HG02623 (cell line): Measurements from ENCODE around the gene KIF26A.

ENCODE experiments used
- ATAC-seq: cut with Tn5 transposase; IDR thresholded peaks from one replicate; pipeline ENCODE4 v1.9.1; 2021; ENCODE audit warnings: moderate library complexity; ENCODE audit not compliant: unreplicated experiment

The KIF26A gene

DNA sequence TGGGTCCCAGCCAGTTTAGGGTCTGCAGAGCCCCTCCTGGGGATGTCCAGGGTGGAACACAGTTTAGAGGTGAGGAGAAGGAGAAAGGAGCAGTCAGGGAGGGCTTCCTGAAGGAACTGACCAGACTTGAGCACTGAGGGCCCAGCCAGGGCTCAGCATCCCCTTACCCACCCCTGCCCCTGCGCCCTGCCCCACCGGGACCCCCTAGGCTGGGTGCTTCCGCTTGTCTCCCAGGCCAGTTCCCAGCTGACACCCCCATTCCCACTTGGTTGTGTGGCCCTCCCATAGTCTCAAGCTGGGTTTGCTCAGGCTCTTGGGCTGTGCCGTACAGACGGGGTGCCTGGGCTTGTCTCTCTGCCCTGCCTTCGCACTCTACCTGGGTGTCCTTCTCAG is 26.3 kb upstream of the KIF26A start:
- no peak for ATAC-seq

DNA sequence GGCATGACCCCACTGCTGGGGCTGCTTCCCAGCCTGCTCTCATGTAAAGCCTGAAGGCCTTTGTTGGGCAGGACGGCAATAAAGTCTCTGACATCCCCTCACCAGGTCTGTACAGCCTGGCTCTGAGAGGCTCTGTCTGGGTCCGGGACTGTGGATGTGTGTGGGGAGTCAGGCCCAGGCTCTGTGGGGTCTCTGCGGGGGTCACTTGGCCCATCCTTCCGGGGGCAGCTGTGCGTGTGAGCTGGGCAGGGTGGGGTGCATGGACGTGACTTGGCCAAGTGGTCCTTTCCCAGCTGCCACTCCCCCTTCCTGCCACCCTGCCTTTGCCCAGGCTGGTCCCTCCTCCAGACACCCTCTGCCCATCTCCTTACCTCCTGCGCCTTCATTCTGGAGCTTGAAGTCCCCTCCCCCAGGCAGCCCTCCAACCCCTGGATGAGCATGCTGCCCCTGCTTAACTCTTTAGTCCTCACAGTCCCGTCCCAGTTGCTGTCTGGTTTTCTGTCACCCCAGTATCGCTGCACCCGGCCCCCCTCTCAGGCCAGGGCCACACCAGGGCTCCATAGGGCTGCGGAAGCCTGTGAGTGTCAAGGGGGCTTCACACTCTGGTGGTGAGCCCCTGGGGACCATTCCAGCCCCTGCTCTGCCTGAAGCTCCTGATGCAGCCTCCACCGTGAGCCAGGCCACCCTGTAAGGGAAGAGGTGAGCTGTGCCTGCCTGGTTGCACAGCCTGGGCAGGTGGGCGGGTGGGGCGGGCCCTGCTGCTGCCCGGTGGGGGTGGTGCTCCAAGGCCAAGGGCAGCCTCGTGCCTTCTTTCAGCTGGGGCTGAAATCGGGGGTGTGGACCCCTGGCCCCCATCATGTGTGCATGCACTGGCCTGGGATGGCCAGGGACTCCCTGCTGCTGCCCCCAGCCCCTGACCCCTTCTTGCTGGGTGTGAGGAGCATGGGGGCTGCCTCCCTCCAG is 25.5 kb upstream of the KIF26A start:
- ATAC-seq: no peak

DNA sequence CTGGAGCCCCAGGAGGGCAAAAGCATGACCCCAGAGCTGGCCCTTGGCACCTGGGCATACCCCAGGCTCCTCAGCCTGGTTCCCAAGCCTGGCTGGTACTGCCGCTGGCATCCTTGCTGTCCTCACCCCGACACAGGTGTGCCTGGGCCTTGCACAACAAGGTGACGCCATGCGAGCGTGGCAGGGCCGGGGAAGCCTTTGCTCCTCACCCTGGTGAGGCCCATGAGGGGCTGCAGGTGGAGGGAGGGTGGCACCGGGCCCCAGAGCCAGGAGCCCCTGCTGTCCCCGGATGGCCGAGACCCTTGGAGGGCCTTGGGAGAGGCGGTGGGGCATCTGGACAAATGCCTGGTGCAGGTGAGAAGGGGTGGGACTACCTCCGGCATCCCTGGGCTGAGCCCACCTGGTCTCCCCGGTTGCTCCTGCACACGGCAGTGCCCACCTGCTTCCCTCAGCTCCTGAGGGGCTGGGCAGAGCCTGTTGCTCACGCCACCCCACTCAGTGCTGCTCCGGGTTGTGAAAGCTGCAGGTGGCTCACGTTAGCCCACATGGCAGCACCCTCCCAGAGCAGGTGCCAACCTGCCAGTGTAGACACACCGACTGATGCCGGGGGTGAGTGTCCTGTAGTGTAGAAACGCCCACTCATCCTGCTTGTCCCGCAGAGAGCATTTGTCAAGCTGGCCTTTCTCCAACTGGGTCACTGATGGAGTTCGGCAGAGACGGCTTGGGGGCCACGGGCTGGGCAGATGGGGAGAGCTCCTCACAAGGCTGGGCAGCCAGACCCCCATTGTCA is 24.6 kb upstream of the KIF26A start:
- no peak for ATAC-seq

DNA sequence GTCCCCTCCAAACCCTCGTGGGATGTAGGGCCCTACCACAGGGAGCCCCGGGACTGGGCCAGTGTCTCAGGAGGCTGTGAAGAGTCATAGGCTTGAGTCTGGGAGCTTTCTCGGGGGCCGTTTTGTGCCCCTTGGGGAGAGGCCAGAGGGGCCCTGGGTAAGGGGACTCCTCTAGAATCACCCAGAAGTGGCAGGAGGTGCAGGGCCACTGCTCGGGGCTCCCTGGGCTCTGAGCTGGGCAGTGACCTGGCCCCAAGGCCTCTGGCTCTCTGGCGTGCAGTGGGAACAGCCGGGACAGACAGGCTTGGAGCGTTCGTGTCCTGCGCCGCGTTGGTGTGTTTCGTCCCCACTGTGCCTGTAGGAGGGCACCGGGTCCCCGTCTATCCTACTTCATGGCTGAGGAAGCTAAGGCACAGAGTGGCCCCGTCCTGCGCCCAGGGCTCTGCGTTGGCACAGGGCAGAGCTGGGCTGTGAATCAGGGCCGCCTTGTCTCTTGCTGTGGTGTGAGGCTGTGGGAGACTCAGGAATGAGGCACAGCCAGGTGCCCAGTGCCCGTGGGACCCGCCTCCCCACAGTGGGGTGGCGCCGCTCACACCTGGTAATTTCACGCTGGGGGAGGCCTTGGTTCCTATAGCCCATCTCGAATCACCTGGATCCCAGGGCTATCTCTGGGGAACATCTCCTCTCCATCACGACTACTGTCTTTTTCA is 23.8 kb upstream of the KIF26A start:
- ATAC-seq: no peak

DNA sequence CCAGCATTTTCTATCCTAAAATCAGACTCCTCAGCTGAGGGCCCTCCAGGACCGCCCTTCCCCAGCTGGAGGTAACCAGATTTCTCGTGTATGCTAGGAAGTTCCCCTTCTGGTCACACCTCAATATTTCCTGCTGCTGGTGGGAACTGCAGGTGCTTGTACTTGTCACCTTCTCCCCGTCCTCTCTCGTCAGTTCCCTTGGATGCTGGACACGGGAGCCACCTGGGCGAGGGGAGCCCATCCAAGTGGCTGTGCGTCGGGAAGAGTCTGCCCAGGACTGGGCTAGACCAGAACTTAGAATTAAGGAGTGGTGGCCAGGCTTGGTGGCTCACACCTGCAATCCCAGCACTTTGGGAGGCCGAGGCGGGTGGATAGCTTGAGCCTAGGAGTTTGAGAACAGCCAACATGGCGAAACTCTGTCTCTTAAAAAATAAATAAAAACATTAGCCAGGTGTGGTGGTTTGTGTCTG is 23.2 kb upstream of the KIF26A start:
- no peak for ATAC-seq

DNA sequence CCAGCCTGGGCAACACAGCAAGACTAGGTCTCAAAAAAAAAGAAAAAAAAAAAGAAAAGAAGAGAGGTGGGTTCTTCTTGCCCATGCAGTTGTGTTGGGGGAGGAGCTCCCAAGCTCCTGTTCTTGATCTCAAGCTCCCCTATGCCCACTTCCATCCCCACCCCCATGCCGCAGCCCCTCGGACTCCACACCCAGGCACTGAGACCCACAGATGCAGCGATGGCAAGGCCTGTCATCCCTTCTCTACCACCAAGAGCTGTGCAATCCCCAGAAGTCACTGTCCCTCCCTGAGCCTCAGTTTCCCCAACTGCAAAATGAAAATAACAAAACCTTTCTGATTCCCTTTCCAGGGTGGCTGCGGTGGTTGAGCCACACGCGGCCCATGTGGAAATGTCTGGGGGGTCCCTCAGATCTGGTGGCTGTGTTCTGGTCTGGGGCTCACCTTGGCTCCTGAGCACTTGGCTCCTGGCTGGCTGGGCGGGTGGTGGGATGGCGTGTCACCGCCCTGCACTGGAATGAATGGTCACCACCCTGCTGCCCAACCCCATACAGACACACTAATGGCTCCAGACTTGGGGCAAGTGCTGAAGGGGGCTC is 22.6 kb upstream of the KIF26A start:
- ATAC-seq: no peak

DNA sequence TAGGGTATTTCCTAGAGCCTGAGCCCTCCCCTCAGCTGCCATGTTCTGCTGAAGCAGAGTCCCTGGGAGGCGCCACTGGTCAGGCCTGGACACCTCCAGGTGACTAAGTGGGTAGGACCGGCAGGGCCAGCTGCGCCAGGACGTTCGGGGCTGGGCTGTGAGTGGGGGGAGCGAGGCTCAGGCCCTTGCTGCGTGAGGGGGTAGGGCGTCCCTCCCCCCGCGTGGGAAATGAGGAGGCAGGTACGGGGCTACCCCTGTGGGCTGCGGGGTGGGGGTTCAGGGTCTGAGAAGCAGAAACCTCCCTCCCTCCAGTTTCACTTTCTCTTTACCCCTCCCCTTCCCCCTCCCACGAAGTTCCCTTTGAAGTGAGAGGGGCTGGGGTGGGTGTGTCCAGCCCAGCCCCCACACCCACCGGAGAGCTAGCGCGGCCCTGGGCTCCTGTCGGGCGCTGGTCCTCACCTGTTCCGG is 22.1 kb upstream of the KIF26A start:
- ATAC-seq: no peak

DNA sequence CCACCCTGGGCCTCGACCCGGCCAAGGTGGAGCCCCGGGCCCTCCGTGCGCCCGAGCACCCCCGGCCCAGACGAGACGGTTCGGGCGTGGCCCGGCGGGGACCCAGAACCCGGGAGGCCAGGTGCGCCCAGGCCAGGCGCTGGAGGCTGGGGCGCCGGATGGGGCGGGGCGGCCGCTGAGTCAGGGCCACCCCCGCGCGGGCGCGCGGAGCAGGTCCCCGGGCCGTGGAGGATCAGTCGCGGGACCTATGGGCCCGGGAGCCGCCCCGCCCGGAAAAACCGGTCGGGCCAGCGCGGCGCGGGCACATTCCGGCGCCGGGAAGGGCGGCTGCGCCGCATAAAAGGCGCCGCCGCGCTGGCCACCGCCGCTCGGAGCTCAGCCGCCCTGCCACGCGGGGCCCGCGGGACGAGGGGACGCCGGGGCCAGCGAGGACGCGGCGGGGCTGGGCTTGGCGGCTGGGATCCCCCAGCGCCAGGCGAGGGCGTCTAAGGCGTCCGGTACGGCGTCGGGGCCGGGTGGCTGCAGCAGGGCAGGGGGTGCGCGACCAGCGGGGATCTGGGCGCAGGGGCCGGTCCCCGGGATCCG is 21.5 kb upstream of the KIF26A start:
- no peak for ATAC-seq

DNA sequence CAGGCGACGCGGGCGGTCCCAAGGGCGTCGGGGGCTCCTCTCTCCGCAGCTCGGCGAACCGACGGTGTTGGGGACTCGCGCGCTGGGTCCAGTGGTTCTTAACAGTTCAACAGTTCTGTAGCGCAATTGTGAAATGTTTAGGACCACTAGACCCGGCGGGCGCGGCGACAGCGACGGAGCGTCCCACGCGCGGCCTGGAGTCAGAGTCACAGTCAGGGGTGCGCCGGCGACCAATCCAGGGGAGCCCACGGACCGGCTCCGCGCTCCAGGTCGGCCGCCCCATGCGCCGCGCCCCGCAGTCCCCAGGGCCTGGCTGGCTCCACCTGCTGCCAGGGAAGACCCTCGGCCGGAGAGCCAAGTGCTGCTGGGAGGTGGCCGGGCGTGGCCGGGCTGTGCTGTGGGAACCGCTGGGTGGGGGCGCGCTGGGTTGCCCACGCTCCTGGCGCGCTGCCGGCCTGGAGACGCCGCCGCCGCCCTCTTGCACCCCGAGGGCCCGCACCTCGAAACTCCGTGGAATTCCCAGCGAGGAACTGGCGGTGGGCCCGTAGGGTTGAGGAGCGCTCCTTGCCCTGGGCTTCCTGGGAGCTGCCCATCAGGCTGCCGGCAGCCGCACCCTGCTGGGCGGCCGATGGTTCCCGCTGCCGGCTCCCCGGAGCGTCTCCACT is 20.9 kb upstream of the KIF26A start:
- no peak for ATAC-seq

DNA sequence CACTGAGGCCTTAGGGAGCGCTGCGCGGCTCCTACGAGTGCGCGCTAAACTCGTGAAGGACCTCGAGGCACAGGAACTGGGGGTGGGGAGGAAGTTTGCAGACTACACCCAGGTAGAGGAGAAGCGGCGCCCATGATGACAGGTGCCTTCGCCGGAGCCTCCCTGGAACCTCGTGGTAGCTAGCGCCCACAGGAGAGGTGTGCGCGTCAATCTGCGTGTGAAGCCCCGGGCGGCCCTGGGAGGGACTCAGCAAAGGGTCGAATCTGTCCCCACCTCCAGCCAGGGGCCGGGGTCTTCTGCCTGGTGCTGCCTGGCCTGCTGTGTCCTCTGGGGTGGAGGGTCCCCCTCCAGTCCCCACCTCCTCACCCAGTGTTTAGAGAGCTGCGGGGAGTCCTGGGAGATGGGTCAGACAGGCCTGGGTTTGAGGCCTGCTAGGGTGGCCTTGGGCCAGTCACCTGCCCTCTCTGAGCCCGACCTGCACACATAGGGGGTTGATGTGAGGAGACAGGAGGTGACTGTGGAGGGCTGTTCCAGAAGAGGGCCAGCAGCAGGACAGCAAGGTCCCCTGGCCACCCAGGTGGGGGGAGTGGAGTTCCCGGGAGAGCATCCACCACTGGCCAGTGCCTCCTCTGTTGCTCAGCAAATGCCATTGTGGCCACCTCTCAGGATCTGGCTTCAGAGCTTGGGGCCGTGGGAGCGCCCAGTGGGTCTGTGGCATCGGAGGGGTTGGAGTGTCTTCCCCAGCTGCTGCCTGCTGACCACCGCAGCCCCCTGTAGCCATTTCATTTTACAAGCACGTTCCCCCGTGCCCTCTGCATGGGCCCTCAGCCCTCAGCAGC is 20.2 kb upstream of the KIF26A start:
- ATAC-seq: no peak

DNA sequence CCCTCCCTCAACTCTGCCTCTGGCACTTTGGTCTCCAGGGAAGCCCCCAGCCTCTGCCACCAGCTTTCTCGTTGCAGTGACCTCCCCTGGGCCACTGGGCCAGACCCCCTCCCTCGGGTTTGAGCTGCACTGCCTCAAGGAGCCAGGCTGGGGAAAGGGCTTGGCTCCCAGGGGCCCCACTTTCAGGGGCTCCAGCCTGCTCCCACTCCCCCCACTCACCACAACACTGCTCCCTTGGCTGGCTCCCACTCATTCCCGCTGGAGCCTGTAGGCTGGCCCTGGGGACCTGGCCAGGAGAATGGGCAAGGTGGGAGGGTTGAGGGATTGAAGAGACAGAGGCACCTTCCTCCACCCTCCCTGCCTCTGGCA is 19.3 kb upstream of the KIF26A start:
- ATAC-seq: no peak

DNA sequence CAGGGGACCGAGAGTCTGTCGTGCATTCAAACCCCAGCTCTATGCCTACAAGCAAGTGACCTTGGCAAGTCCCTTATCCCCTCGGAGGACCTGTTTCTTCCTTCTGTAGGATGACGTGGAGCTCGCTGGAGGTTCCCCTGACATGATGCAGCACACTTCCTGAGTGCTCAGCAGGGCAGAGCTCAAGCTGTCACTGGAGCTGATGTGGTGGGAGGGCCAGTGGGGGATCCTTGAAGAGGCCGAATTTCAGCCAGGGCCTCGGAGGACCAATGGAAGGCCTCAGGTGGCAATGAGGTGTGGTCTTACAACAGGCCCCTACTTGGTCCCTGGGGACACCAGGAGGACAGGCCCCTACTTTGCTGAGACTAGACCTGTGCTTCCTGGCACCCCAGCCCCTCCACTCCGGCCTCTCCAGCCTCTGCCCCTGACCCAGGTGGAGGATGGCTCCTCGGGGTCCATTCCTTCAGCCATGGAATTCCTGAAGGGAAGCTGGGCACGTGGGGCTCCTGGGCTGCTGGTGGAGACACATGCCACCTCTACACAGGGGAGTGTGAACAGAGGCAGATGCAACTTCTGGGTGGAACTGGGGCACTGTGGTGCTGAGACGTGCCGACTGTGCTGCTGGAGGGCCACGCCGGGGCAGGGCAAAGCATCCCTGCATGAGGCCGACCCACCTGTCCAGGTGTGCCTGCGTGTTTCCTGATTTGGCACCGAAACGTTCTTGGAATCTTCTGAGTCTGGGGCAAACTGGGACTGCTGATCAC is 18.7 kb upstream of the KIF26A start:
- no peak for ATAC-seq

DNA sequence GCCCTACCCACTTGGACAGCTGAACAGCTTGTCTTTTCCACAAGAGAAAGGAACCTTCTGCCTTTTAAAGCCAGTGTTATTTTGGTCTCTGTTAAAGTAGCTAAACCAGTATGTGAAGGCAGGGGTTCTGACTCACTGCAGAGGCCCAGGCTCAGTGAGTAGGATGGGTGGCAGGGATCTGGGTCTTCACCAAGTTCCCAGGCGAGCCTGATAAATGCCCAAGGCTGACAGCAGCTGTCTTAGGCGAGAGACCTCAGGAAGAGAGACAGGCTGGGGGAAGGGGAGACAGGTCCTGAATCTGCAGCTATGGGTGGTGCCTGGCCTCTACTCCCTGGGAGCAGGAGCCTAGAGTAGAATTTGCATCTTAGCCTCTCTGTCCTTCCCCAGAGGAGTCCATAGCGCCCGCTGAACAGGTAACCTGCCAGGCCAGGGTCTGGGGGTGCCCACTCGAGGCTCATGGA is 18.1 kb upstream of the KIF26A start:
- no peak for ATAC-seq

DNA sequence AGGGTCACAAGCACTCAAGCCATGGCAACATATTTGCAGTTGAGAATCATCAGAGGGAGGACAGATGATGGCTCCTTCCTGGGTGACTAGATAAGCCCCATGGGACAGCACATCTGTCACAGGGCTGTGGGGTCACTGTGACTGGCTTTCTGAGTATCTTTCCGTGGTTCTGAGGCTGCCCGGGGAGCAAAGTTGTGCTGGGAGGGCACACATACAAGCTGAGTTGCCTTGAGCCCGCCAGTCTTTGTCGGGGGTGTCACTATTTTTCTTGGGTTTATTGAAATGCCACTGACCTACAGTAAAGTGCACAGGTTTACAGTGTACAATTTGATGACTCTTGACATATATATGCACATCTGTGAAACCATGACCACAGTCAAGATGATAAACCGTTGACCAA is 17.2 kb upstream of the KIF26A start:
- ATAC-seq: no peak

DNA sequence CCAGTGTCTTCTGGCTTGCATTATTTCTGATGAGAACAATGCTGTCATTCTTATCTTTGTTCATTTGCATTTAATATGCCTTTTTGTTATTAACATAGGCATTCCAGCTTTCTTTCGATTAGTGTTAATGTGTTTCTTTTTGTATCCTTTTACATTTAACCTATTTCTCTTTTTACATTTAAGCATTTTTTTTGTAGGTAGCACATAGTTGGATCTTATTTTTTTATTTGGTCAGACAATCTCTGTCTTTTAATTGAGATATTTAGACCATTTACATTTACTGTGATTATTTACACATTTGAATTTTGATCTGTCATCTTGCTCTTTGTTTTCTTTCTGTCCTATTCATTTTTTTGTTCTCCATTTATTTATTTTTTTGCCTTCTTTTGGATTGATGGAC is 14.5 kb upstream of the KIF26A start:
- no peak for ATAC-seq

DNA sequence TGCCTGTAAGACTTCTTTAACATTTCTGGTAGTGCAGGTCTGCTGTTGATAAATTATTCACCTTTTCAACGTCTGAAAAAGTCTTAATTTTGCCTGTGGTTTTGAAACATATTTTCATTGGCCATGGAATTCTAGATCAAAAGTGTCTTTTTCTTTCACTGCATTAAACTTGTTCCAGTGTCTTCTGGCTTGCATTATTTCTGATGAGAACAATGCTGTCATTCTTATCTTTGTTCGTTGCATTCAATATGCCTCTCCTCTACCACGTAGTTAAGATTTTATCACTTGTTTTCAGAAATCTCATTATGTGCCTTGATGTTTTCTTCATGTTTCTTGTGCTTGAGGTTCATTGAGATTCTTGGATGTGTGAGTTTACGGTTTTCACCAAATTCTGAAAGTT is 13.4 kb upstream of the KIF26A start:
- no peak for ATAC-seq

DNA sequence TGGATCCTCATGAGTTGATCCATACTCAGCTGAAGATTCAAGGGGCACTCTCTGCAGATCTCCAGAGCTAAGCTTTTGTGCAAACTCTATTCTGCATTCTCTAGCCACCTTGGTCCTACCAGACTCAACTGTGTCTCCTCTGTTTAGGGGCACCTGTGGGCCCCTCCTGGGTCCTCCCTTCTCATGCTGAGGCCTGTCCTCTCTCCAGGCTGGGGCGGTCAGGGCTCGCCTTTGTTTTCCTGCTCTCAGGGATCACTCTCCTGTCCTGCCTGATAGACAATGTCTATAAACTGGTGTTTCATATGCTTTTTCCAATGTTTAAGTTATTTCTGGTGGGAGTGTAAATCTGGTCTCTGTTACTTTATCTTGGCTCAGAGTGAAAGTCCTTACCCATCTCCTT is 11.6 kb upstream of the KIF26A start:
- ATAC-seq: no peak

DNA sequence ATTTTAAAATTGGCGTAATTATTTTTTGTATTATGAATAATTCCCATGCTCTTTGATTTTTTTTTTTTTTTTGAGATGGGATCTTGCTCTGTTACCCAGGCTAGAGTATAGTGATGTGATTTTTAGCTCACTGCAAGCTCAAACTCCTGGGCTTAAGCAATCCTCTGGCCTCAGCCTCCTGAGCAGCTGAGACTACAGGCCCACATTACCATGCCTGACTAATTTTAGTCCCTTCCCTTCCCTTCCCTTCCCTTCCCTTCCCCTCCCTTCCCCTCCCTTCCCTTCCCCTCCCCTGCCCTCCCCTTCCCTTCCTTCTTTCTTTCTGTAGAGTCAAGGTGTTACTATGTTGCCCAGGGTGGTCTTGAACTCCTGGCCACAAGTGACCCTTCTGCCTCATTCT is 9.4 kb upstream of the KIF26A start:
- no peak for ATAC-seq
